COLO829 (cell line): ENCODE measurements around the gene ADGRD1.
"Not testable (repeated sequence)": the region's sequence is repeated elsewhere in the genome, so short reads cannot be mapped to it uniquely, and the experiment has no call there.

ENCODE experiments used
- DNase-seq: peaks from one replicate; pipeline ENCODE4 v3.0.0; 2012; ENCODE audit warnings: low spot score

ADGRD1 gene

DNA sequence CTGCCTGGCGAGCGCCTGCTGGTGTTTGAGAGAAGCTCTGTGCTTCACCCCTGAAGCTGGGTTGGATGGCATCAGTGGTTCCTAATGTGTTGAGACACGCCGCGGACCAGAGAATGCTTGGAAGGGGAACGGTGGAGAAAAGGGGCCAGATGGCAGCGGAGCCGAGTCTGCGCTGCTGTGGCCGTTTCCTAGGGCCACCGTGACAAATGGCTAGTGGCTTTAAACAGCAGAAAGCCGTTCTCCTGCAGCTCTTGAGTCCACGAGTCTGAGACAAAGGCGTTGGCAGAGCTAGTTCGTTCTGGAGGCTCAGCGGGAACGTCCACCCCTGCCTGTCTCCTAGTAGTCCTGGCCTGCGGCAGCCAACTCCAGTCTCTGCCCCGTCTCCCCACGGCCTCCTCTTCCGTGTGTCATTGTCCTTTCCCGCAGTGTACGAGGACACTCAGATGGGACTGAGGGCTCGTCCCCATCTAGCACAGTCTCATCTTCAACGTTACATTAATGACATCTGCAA lies 103.6 kb downstream of the ADGRD1 start:
- DNase-seq = no peak

DNA sequence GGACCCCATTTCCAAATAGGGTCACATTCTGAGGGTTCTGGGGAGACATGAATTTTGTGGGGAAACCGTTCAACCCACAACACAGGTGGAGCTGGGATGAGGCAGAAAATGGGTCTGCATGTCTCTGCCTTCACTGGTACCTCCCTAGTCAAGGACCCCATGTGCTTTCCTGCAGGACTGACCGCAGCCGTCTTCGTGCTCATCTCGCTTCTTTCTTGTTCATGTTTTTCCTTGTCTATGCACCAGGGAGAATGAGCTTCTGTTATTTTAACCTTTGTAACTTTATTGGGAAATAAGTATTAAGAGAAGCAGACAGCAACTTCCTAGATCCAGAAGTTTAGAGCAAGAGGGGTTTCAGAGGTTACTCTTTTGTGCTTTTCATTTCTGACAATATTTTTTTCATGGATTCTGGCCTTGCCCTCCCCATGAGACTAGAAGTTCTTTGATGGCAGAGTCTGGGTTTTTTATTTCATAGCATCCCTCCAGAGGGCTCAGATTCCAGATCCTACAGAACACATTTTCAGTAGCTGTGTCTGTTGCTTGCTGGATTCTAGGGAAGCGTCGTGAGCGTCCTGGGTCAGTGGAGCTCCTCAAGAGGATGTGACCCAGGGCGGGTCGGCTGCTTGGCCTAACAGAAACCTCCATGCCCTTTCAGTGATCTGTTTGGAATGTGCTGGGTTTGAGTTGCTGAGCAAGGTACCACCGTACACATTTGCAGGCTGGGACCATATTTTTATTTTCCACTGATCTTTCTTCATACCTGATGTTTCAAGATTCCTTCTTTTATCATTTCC lies 104.2 kb downstream of the ADGRD1 start:
- DNase-seq = no peak

DNA sequence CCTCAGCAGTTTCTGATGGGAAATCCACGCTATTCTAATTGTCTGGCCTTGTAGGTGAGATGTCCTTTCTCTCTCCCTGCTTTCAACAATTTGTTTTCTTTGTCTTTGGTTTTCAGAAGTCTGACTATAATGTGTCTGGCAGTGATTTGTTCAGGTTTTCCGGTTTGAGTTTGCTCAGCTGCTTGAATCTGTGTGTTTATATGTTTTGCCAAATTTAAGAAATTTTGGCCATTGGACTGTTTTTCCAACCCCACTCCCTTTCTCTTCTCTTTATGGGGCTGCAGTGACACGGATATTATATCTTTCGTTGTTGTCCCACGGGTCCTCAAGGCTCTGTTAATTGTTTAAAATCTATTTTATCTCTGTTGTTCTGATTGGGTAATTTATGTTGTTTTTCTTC lies 105.0 kb downstream of the ADGRD1 start:
- no peak for DNase-seq

DNA sequence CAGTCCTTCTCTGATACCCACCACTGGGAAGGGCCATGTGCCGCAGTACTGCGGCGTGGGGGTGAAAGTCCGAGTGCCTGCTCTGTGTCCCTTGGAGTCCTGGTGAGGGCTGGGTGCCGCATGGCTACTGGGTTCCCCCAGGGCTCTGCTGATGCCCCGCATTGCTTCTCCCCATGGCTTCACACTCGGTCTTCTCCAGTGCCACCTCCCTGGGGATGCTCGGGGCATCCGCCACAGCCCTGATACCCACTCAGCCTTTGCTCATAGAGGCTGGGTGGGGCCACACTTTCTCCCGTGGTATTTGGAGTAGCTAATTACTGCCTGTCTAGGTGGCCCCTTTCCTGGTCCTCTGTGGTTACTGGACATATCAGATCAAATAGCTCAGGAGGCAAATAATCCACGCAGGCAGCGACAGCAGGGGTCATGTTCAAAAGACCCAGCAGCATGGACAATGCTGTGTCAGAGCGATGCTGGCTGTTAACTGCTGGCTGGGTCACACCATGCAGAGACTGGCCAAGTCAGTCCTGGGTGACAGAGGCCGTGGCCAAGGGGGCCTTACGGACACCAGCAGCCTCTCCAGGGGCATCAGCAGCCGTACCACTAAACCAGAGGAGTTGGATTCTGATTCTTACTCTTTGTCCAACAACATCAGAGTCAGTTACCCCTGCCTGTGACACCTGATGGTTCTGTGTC lies 106.5 kb downstream of the ADGRD1 start:
- no peak for DNase-seq

DNA sequence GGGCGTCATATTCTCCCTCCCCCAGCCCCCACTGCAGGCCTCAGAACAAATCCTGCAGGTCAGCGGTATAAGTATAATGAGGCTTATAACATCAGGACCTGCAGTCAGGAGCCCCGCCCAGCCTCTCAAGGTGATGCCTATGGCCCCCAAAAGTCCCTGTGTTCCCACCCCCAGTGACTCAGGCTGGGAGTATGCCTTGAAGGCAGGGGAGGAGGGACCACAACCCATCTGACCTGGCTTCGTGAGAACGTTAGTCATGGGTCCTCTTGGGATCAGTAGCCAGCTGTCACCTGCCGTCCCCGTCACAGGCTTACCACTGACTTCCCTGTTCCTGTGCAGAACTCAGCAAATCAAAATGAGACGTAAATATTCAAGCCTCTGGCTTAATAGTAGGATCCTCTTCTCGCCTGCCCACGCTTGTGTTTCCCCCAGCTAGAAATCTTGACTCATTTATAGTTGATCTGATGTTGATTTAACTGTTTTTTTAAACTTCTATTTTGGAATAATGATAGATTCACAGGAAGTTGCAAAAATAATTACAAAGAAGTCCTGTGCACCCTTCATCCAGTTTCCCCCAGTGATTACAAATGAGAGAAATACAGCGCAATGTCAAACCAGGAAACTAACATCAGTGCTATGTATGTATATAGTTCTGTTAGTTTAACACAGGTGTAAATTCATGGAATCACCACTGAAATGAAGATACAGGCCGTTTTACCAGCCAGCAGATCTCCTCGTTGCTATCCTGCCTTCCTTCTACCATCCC lies 107.5 kb downstream of the ADGRD1 start:
- DNase-seq = no peak

DNA sequence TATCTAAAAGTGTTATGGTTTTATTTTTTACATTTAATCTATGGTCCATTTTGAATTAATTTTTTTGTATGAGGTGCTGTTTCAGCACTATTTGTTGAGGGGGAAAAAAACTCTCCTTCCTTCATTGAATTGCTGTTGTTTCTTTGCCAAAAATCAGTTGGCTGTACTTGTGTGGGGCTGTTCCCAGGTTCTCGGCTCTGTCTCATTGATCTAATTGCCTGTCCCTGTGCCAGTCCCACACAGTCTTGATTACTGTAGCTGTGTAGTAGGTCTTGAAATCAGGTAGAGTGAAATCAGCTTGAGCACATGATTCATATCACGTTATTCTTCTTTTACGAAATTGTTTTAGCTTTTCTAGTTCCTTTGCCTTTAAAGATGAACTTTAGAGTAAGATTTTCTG lies 109.7 kb downstream of the ADGRD1 start:
- no peak for DNase-seq

DNA sequence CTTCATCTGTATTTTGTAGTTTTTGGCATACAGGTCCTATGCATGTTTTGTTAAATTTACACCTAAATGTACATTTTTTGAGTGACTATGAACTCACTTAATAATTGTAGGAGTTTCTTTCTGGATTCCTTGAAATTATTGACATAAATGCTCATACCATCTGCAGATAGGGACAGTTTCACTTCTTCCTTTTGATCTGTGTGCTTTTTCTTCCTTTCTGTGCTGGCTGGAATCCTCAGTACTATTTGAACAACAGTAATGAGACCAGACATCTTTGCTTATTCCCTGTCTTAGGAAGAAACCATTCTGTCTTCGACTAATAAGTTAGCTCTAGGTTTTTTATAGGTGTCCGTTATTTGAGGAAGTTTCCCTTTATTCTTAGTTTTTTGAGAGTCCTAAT lies 110.3 kb downstream of the ADGRD1 start:
- no peak for DNase-seq

DNA sequence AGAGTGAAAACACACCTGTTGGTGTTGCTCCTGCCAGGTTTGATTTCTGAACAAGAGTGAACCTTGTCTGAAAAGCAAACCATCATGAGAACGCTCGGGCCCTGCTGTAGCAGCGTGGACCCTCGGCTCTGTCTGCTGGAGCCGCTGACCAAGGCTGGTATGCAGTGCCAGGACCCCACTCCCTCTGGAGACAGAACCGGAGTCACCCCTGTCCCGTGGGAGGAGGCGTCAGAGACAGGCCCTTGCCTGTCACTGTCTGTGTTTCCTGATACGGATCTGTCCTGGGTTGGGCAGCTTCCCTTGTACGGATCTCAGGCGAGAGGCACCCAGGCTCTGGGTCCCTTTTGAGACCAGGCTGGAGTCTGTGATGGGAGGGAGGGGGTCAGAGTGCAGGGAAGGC lies 111.6 kb downstream of the ADGRD1 start:
- DNase-seq = no peak

DNA sequence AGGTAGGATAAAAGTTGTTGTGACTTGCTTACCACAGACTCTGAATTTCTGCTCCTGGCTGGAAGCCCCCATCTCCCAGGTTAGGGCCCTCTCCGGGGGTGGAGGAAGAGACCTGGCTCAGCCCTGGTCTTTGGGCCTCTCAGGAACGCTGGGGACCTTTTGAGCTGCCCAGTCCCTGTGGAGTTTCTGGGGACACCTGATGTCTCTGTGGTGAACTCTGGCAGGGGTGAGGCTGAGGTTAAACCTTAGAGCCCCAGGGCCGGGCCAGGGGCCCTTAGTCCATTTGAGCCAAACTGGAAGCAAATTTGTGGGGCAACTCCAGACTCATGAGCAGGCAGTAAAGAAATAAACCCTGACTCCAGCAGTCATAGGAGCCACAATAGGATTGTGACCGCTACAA lies 112.1 kb downstream of the ADGRD1 start:
- no peak for DNase-seq

DNA sequence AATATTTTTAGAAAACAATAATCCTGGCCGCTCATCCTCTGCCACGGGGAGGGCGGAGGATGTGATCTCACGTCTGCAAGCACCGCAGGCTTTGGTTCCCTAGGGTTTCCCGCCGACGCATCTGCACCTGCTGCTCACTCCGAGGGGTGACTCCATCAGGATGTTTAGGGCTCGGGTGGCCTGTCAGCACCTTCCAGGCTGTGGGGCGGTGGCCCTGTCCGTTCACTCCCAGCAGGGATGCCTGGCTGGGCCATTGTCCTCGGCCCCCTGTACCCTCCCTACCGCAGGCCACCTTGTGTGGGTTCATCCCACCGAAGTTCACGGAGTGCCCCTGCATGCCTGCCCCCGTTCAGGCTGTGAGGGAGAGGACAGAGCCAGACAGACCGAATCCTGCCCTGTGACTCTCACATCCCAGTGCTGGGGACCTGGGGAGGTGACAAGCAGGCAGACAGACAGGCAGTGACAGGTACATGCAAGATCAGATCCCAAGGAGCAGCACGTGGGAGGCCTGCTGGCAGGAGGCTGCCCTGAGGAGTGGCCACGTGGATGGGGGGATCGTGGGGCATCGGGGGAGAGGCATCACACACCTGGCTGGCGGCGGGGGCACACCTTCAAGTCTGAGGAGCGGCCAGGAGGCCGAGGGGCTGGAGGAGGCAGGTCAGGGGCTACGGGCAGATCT lies 112.6 kb downstream of the ADGRD1 start:
- DNase-seq = no peak

DNA sequence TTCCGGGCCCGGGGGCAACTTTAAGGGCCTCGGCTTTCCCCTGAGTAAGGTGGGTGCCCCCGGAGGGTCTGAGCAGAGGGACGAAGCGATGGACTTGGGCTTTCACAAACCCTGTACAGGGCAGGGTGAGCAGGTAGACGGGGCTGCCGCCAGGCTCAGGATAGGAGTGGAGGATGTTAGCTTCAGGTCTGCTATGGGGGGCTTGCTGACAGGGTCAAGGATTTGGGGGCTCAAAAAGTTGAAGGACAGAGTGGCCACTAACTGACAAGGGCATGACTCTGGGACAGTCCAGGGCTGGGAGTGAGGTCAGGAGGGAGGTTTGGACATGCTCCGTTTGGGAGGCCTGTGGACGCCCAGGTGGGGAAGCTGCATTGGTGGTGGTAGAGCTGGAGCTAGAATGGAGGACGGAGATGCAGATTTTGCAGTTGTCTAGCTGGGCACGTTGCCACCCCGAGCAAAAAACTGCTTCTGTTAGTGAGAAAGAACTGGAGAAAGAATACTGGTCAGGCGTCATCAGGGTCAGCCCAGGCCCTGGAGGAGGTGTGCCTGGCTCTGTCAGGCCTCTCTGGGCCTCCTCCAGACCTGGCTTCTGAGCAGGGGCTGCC lies 113.3 kb downstream of the ADGRD1 start:
- DNase-seq = no peak

DNA sequence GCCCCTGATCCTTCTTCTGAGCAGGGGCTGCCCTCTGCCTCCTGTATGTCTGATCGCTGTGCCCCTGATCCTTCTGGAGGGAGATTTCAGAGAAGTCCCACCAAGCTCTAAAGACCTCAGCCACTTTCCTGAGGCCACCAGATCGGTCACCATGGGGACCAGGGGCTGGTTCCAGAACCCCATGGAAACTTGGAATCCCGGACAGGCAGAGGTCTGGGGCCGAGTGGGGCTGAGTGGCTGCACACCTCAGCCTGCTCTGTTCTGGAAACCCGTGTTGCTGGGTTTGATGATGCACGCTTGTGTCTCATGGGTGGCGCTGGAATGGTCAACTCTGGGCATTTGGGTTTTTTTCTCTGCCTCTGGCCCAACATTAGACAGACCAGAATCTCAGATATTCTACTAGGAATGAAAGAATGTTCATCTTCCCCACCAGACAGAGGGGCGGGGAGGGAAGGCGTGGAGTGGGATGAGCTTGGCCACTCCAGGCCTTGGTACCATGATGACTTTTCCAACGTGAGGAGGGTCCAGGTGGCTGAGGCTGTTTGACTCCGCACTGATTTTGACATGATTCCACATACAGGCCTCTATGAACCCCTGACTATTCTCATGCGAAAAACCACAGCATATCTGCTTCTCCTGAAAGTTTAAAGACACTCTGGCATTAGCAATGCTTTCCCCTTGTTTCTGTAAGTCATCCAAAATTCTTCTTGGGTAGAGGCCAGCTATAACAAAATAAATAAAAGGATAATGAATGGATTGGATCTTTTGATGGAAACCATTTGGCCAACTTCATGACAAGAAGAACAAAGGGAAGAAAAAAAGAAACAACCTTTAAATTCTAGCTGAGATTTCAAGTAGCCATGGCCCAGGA lies 114.5 kb downstream of the ADGRD1 start:
- no peak for DNase-seq

DNA sequence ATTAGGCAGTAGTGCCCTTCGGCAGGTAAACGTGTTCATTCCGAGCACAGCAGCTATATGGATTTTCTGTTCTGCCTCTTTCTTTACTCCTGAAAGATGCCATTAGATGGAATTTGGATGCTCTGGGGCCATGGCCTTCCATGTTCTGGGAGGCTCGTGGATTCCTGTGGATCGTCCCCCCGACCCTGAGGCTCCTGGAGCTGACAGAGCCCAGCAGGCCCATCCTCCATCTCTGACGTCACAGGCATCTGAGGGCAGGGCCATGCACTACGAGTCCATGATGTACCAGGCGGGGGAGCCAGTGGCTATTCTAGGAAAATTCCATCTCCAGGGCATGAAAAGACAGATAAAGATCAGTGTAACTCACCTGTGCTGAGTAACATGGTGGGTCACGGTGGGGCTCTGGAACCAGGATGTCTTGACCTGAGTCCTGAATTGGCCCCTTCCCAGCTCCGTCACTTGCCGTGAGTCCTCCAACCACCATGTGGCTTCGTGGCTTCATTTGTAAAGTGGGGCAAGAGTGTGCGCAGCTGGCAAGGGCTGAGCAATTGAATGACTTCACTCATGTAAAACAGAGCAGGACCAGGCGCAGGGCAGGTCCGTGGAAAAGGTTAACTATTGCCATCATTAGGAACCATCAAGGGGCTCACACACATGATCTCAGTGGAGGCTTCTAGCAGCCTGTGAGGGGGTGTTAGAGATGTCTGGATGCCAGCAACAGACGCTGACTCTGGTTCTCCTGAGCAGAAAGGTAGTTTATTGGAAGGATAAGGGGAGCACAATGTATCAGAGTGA lies 115.4 kb downstream of the ADGRD1 start:
- not testable (repeated sequence) for DNase-seq

DNA sequence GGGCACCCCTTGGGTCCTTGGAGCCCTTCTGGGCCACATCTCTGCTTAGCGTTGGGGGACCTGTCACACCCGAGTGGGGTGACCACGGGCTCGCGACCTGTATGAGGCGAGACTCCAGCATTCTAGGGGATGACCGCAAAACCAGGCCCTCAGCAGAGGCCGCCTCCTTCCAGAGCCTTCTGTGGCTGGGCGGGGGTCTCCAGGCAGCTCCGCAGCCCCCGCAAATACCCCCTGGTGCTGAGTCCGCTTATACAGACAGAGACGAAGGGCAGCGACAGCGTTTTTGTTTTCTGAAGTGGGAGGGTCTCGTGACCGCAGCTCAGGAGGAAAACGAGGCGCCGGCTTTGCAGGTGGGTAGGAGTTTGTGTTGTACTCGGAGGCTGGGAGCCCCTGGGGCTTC lies 116.4 kb downstream of the ADGRD1 start:
- not testable (repeated sequence) for DNase-seq

DNA sequence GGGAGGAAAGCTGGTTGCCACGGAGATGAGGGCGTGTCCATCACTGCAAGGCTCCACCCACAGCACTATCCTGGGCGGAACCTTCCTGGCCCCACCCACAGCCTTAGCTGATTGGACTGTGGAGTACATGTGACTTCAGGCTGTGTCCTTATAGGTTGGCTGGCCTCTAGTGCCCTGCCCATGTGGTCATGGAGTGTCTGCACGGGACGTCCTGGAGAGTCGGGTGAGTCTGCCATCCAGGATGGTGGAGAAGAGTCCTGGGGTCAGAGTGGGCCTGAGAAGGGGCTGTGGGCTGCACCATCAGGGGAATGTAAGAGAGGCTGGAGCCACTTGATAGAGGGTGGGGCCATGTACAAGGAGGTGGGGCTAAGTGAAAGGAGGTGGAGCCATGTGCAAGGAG lies 117.0 kb downstream of the ADGRD1 start:
- not testable (repeated sequence) for DNase-seq

DNA sequence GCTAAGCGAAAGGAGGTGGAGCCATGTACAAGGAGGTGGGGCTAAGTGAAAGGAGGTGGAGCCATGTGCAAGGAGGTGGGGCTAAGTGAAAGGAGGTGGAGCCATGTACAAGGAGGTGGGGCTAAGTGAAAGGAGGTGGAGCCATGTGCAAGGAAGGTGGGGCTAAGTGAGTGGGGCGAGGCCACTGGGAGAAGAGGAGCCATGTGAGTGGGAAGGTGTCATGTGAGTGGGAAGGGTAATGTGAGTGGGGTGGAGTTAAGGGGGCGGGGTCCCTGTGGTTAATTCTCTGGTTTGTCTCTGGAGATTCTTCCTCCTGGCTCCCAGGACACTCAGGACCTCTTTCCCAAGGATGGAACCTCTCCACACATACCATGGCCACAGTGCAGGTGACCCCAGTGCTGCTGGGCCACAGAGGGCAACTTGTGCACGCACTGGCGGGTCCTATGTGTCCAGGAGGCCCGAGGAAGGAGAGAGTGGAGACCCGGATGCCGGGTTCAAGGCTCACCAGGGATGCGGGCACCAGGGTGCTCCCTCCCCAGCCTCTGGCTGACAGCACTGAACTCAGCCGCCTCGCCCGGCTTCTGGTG lies 117.6 kb downstream of the ADGRD1 start:
- not testable (repeated sequence) for DNase-seq

DNA sequence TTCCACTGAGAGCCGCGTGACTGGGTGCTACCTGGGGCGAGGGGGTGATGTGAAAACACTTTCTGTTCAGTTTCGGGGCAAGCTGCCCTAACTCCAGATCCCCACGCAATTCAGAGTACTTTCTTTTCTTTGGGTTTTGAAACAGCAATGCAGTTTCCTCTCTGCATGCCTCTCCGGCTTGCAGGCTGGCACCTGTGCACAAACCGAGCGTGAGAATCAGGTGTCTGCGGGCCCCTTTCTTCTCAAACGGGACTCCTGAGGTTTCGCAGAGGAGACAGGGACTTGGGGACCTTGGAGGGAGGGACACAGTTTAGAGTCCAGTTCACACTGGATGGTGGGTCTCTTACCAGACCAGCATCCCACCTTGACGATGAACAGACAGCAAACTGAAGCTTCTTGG lies 118.2 kb downstream of the ADGRD1 start:
- not testable (repeated sequence) for DNase-seq

DNA sequence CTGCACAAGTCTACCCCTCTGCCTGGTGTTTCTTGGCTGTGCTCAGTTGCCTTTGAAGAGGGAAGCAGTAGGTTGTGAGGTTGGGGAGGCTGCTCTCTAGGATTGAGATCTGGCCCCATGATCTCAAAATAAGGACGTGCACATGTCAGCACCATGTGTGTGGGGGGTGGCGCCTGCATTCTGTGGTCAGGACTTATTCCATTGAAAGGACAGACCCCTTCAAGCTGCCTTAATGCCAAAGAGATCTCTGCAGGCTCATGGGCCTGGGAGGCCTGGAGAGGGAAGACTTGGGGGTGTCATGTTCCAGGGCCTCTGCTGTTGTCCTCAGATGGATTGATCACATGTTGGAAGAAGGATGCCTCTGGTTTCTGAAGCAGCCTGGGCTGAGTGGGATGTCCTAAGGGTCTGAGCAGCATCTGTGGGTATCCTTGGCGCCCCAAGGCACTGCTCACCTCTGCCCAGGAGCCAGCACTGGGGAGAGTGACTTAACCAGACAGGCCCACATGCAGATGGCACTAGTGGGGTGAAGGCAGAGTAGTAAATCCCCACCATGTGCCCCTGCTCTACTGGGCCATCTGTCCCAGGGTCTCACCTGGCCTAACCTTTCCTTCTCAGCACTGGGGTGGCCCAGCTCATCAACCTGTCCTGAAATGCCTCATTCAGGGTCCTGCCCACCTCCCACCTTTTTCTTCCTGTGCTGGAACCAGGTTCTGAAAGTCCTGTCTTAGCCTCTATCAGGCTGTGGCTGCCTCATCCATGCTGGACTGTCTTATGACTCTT lies 118.9 kb downstream of the ADGRD1 start:
- no peak for DNase-seq
